ENCODE data around the gene SLC22A23. TPM values are rescaled to one million over a fixed set of nuclear protein-coding genes. Genes with fewer than 3 reads are reported as not detected.

Gene SLC22A23
- total RNA-seq, 1 donor from 2014 or later: 102 TPM

- Mint-ChIP-seq H3K36me3 (ENCODE audit: unreplicated experiment) (no peaks in the 10 kb centered on the region), H3K4me3 (ENCODE audit: unreplicated experiment) (no peak overlapping the region), H3K27ac (ENCODE audit: unreplicated experiment) (peak overlapping the region; percentile 38), H3K27me3 (ENCODE audit: unreplicated experiment) (peaks cover 6% of the 10 kb centered on the region), H3K4me1 (ENCODE audit: low read depth, unreplicated experiment) (peaks cover 54% of the 10 kb centered on the region), H3K9me3 (ENCODE audit: unreplicated experiment) (peaks cover 3% of the 10 kb centered on the region)
- DNase-seq: no peak
- no peak for TF ChIP-seq CTCF (IDR thresholded peaks at IDR 0.05; ENCODE audit: partially characterized antibody, unreplicated experiment)
Measured at GRCh38 chr6:3331494-3331893, 125.4 kb downstream of the SLC22A23 start.

- Mint-ChIP-seq H3K9me3 (ENCODE audit: unreplicated experiment) (peaks cover 2% of the 10 kb centered on the region), H3K27me3 (ENCODE audit: unreplicated experiment) (peaks cover 2% of the 10 kb centered on the region), H3K4me1 (ENCODE audit: low read depth, unreplicated experiment) (peaks cover 59% of the 10 kb centered on the region), H3K4me3 (ENCODE audit: unreplicated experiment) (no peak overlapping the region), H3K36me3 (ENCODE audit: unreplicated experiment) (no peaks in the 10 kb centered on the region), H3K27ac (ENCODE audit: unreplicated experiment) (no peak overlapping the region)
- TF ChIP-seq CTCF (IDR thresholded peaks at IDR 0.05; ENCODE audit: partially characterized antibody, unreplicated experiment): peak; percentile 36
- peak; percentile 41 for DNase-seq
Measured at GRCh38 chr6:3330199-3330598, 126.7 kb downstream of the SLC22A23 start.

GRCh38 chr6:3329393-3330051, 127.3 kb downstream of the SLC22A23 start:
- no peak for TF ChIP-seq CTCF (IDR thresholded peaks at IDR 0.05; ENCODE audit: partially characterized antibody, unreplicated experiment)
- peaks cover 4% of the 10 kb centered on the region for H3K9me3 Mint-ChIP-seq (ENCODE audit: unreplicated experiment)
- no peak overlapping the region for H3K27ac Mint-ChIP-seq (ENCODE audit: unreplicated experiment)
- H3K27me3 Mint-ChIP-seq (ENCODE audit: unreplicated experiment): peaks cover 6% of the 10 kb centered on the region
- no peaks in the 10 kb centered on the region for H3K36me3 Mint-ChIP-seq (ENCODE audit: unreplicated experiment)
- no peak overlapping the region for H3K4me3 Mint-ChIP-seq (ENCODE audit: unreplicated experiment)
- H3K4me1 Mint-ChIP-seq (ENCODE audit: low read depth, unreplicated experiment): peaks cover 61% of the 10 kb centered on the region
- peak; percentile 5 for DNase-seq

GRCh38 chr6:3328796-3329195, 128.1 kb downstream of the SLC22A23 start:
- DNase-seq: peak; percentile 10
- Mint-ChIP-seq H3K9me3 (ENCODE audit: unreplicated experiment) (peaks cover 10% of the 10 kb centered on the region), H3K4me1 (ENCODE audit: low read depth, unreplicated experiment) (peaks cover 61% of the 10 kb centered on the region), H3K27ac (ENCODE audit: unreplicated experiment) (no peak overlapping the region), H3K4me3 (ENCODE audit: unreplicated experiment) (no peak overlapping the region), H3K36me3 (ENCODE audit: unreplicated experiment) (no peaks in the 10 kb centered on the region), H3K27me3 (ENCODE audit: unreplicated experiment) (peaks cover 6% of the 10 kb centered on the region)
- no peak for TF ChIP-seq CTCF (IDR thresholded peaks at IDR 0.05; ENCODE audit: partially characterized antibody, unreplicated experiment)

GRCh38 chr6:3328145-3328544, 128.7 kb downstream of the SLC22A23 start:
- TF ChIP-seq CTCF (IDR thresholded peaks at IDR 0.05; ENCODE audit: partially characterized antibody, unreplicated experiment): no peak
- DNase-seq: no peak
- Mint-ChIP-seq H3K4me1 (ENCODE audit: low read depth, unreplicated experiment) (peaks cover 59% of the 10 kb centered on the region), H3K4me3 (ENCODE audit: unreplicated experiment) (no peak overlapping the region), H3K9me3 (ENCODE audit: unreplicated experiment) (peaks cover 10% of the 10 kb centered on the region), H3K27ac (ENCODE audit: unreplicated experiment) (no peak overlapping the region), H3K27me3 (ENCODE audit: unreplicated experiment) (peaks cover 6% of the 10 kb centered on the region), H3K36me3 (ENCODE audit: unreplicated experiment) (no peaks in the 10 kb centered on the region)

All from glutamatergic neuron (in vitro differentiated cells).